ENCODE results near the gene PCP4.

- TF ChIP-seq CTCF (conservative IDR thresholded peaks at IDR 0.05; ENCODE audit: low read length) (no peak), EZH2phosphoT487 (IDR thresholded peaks at IDR 0.05; ENCODE audit: borderline replicate concordance, low read depth, low read length) (no peak)
Measured at GRCh38 chr21:39927304-39927886, 60.2 kb downstream of the PCP4 start.

Measured in OCI-LY7 (cell line).